Measurements from ENCODE around the gene CEP128.

GRCh38 chr14:80845856-80846255 lies 95.7 kb downstream of the CEP128 start:
- TF ChIP-seq CTCF (IDR thresholded peaks at IDR 0.05; ENCODE audit: low read depth, low read length, poor library complexity, severe bottlenecking): no peak
- no peak for TF ChIP-seq EZH2phosphoT487 (IDR thresholded peaks at IDR 0.05; ENCODE audit: borderline replicate concordance, low read length)
